IMR-90 (cell line): ENCODE data around the gene BLTP2. TPM values are rescaled to one million over a fixed set of nuclear protein-coding genes. Genes with fewer than 3 reads are reported as not detected.
A peak's percentile ranks its signal among the peaks of the same experiment; 100 is the strongest.

Experiments used
- ATAC-seq: fragments of 200-7000 bp; cut with Tn5 transposase; 2 replicates; pipeline ENCODE4 v1.9.1; 2020; ENCODE audit warnings: low read depth, mild to moderate bottlenecking, moderate library complexity
- BruUV-seq: library from RNA; stranded (reverse); fragments of 400-500 nt; replicated peaks from 2 replicates; lab custom pipeline; 2021; lab: Mats Ljungman, UMichigan
- CTCF ChIA-PET: fragments of 300-600 bp; formaldehyde crosslinking; extraction: SDS; loops from one replicate; lab custom pipeline; 2021; ENCODE audit warnings: antibody characterized with exemption; lab: Yijun Ruan, JAX
- POLR2A ChIA-PET: fragments of 300-600 bp; sonication (Branson Sonifier 250); formaldehyde crosslinking; loops from one replicate; lab custom pipeline; 2022; ENCODE audit warnings: antibody characterized with exemption; ENCODE audit not compliant: unreplicated experiment; lab: Charles Lee
- DNase-seq: peaks from one replicate; pipeline ENCODE4 v3.0.0; 2013
- H2AFZ ChIP-seq: replicated peaks from 2 replicates; pipeline ENCODE3; 2013; ENCODE audit warnings: low read length, mild to moderate bottlenecking; ENCODE audit not compliant: poor library complexity
- H2AK5ac ChIP-seq: 2 replicates; pipeline ENCODE4 v1.6.1; 2013; ENCODE audit warnings: low read depth, low read length, inconsistent platforms
- H2AK9ac ChIP-seq: replicated peaks from 2 replicates; pipeline ENCODE3; 2013; ENCODE audit warnings: mild to moderate bottlenecking, low read depth, low read length, moderate library complexity; ENCODE audit not compliant: poor library complexity
- H2BK120ac ChIP-seq: 2 replicates; pipeline ENCODE4 v1.6.1; 2013; ENCODE audit warnings: low read depth, low read length, inconsistent platforms
- H2BK15ac ChIP-seq: 3 replicates; pipeline ENCODE4 v1.6.1; 2013; ENCODE audit warnings: low read depth, low read length, inconsistent platforms
- H2BK20ac ChIP-seq: 2 replicates; pipeline ENCODE4 v1.6.1; 2013; ENCODE audit warnings: low read depth, mild to moderate bottlenecking, inconsistent platforms, low read length, moderate library complexity
- H2BK5ac ChIP-seq: 2 replicates; pipeline ENCODE4 v1.6.1; 2013; ENCODE audit warnings: mild to moderate bottlenecking, low read depth, low read length, inconsistent platforms; ENCODE audit not compliant: poor library complexity, severe bottlenecking
- H3K14ac ChIP-seq: replicated peaks from 2 replicates; pipeline ENCODE4 v1.6.1; 2013; ENCODE audit warnings: low read depth, low read length, inconsistent platforms
- H3K18ac ChIP-seq: 2 replicates; pipeline ENCODE4 v1.6.1; 2013; ENCODE audit warnings: low read depth, low read length, control low read depth
- H3K23ac ChIP-seq: 2 replicates; pipeline ENCODE4 v1.6.1; 2013; ENCODE audit warnings: low read depth, low read length, inconsistent platforms
- H3K27ac ChIP-seq: 2 replicates; pipeline ENCODE4 v1.5.1; 2013; ENCODE audit warnings: mild to moderate bottlenecking, control low read depth, low read length; ENCODE audit not compliant: insufficient read depth
- H3K27me3 ChIP-seq: 2 replicates; pipeline ENCODE4 v1.6.1; 2013; ENCODE audit warnings: low read length; ENCODE audit not compliant: control insufficient read depth, insufficient read depth
- H3K36me3 ChIP-seq: 2 replicates; pipeline ENCODE4 v1.6.1; 2013; ENCODE audit warnings: low read length, mixed read lengths; ENCODE audit not compliant: control insufficient read depth, insufficient read depth
- H3K4ac ChIP-seq: 2 replicates; pipeline ENCODE4 v1.6.1; 2013; ENCODE audit warnings: low read depth, low read length, inconsistent platforms
- H3K4me1 ChIP-seq: 2 replicates; pipeline ENCODE4 v1.6.1; 2013; ENCODE audit warnings: low read length, mixed read lengths; ENCODE audit not compliant: control insufficient read depth, insufficient read depth
- H3K4me2 ChIP-seq: 2 replicates; pipeline ENCODE4 v1.6.1; 2013; ENCODE audit warnings: low read depth, mild to moderate bottlenecking, control low read depth, low read length, moderate library complexity
- H3K4me3 ChIP-seq: 2 replicates; pipeline ENCODE4 v1.5.1; 2013; ENCODE audit warnings: low read depth, mild to moderate bottlenecking, control low read depth, low read length, moderate library complexity; ENCODE audit not compliant: insufficient read depth
- H3K56ac ChIP-seq: 2 replicates; pipeline ENCODE4 v1.6.1; 2013; ENCODE audit warnings: low read length, inconsistent platforms; ENCODE audit not compliant: insufficient read depth; ENCODE audit errors: extremely low read depth
- H3K79me1 ChIP-seq, 2 experiments: 2 replicates each; pipeline ENCODE4 v1.6.1; 2013; ENCODE audit warnings: low read length in 2 of 2, inconsistent platforms in 1 of 2, low read depth in 1 of 2
- H3K9ac ChIP-seq: 2 replicates; pipeline ENCODE4 v1.6.1; 2013; ENCODE audit warnings: low read depth, low read length, control low read depth
- H3K9me1 ChIP-seq: 2 replicates; pipeline ENCODE4 v1.6.1; 2013; ENCODE audit warnings: low read length, inconsistent platforms; ENCODE audit not compliant: insufficient read depth
- H3K9me3 ChIP-seq: 2 replicates; pipeline ENCODE4 v1.6.1; 2013; ENCODE audit warnings: low read length; ENCODE audit not compliant: control insufficient read depth, insufficient read depth
- H4K20me1 ChIP-seq: 2 replicates; pipeline ENCODE4 v1.6.1; 2013; ENCODE audit warnings: low read length, inconsistent platforms; ENCODE audit not compliant: insufficient read depth
- H4K5ac ChIP-seq: 2 replicates; pipeline ENCODE4 v1.6.1; 2013; ENCODE audit warnings: mild to moderate bottlenecking, low read depth, low read length, control low read depth
- H4K8ac ChIP-seq, 2 experiments: 2 replicates each; pipeline ENCODE4 v1.6.1; 2013; ENCODE audit warnings: low read depth in 2 of 2, low read length in 2 of 2, control low read depth in 1 of 2, inconsistent platforms in 1 of 2
- H4K91ac ChIP-seq: 2 replicates; pipeline ENCODE4 v1.6.1; 2013; ENCODE audit warnings: low read depth, low read length, inconsistent platforms; ENCODE audit not compliant: insufficient read depth
- RFX5 ChIP-seq: IDR thresholded peaks from 2 replicates; pipeline ENCODE4 v1.8.0; 2012; ENCODE audit warnings: low read depth, mild to moderate bottlenecking, low read length, moderate library complexity
- dilution Hi-C: fragments of 300-500 bp; cut with HindIII; formaldehyde crosslinking; loops from one replicate; pipeline ENCODE4 v1.14.3; 2018; ENCODE audit warnings: low sequenced_read_pairs; ENCODE audit not compliant: unreplicated experiment
- in situ Hi-C: fragments of 300-500 bp; cut with MboI; formaldehyde crosslinking; loops from 3 replicates; pipeline ENCODE4 v1.14.3; 2019; ENCODE audit warnings: low sequenced_read_pairs, inconsistent platforms, mixed read lengths
- intact Hi-C: fragments of 100-400 bp; cut with micrococcal nuclease; formaldehyde crosslinking; loops from 2 replicates; pipeline ENCODE4 v1.10.0; 2022
- polyA plus RNA-seq, 3 experiments: library from polyadenylated mRNA; depleted of rRNA; stranded (reverse); fragments of >200 nt; gene quantifications; 2 replicates each; pipeline ENCODE4 v1.2.3, GENCODE V29; 2012; ENCODE audit warnings: low replicate concordance in 1 of 3
- total RNA-seq: library from RNA; depleted of rRNA; stranded (reverse); fragments of >200 nt; gene quantifications from 2 replicates; pipeline ENCODE4 v1.2.3, GENCODE V29; 2012

The BLTP2 gene
- total and polyA plus RNA-seq, 2 of the 4 experiments (the other 2 are of a cell fraction): 42.3 to 174 TPM

DNA sequence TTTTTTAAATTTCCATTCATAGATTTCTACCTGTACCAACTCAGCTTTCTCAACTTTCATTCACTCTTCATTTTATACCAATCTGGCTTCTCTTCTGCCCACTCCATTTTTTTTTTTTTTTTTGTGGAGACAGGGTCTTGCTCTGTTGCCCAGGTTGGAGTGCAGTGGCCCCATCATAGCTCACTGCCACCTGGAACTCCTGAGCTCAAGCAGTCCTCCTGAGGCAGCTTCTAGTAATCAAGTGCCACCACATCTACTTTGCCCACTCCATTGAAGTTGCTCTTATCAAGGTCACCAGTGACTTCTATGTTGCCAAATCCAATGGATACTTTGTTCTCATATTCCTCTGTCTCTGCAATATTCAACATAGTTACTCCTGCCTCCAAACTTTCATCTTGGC is 18.8 kb upstream of the BLTP2 start:
- Histone ChIP-seq H3K56ac (no peak overlapping the region), H3K9ac (no peak overlapping the region), H3K4me1 (peaks cover 2% of the 10 kb centered on the region; the same call in 1 of the 2 replicates), H3K18ac (no peak overlapping the region), H3K27ac (no peak overlapping the region), H3K4ac (no peak overlapping the region), H2BK15ac (no peak overlapping the region), H3K4me2 (peak overlapping the region; percentile 81; the same call in 1 of the 2 replicates), H2AK9ac (no peak overlapping the region), H2AFZ (no peak overlapping the region), H2BK20ac (no peak overlapping the region), H3K9me3 (no peaks in the 10 kb centered on the region), H2BK120ac (no peak overlapping the region), H4K91ac (no peak overlapping the region), H3K4me3 (no peak overlapping the region), H2BK5ac (no peak overlapping the region), H4K5ac (no peak overlapping the region), H3K23ac (peak overlapping the region; percentile 48; the same call in 1 of the 2 replicates), H3K9me1 (peaks cover 9% of the 10 kb centered on the region), H2AK5ac (no peak overlapping the region), H4K20me1 (peaks cover 57% of the 10 kb centered on the region), H4K8ac (no peak overlapping the region), H3K36me3 (peaks cover 19% of the 10 kb centered on the region), H3K14ac (0 out of 2 replicates have a peak overlapping the region, but pooled peaks have one; percentile 45), H3K27me3 (no peaks in the 10 kb centered on the region), H3K79me1 (peaks cover 14 to 66% of the 10 kb centered on the region in 2 experiments)
- DNase-seq: no peak
- CTCF ChIA-PET: no interaction called here
- no peak for ATAC-seq
- POLR2A ChIA-PET: no interaction called here
- dilution Hi-C loops (no loop called here), intact Hi-C loops (no loop called here), in situ Hi-C loops (no loop called here)
- BruUV-seq: no TSS peak
- no peak for TF ChIP-seq RFX5
